Peyer's patch (tissue), 4 donors: ENCODE data around the gene DBP.

Experiments
- CTCF ChIP-seq, 6 experiments: fragments of 450-650 bp in 4 of 6; fragments of 200-600 bp in 2 of 6; sonication (generic) in 1 of 6; IDR thresholded peaks; one replicate each; pipeline ENCODE4 v1.5.1; 2017 to 2019; ENCODE audit warnings: antibody characterized with exemption in 6 of 6, mild to moderate bottlenecking in 3 of 6, moderate library complexity in 1 of 6
- POLR2A ChIP-seq, 2 donors: fragments of 450-650 bp; IDR thresholded peaks; one replicate each; pipeline ENCODE4 v1.5.1; 2017; ENCODE audit warnings: antibody characterized with exemption in 2 of 2, mild to moderate bottlenecking in 2 of 2, moderate library complexity in 2 of 2

- TF ChIP-seq CTCF (IDR thresholded peaks at IDR 0.05) (peak in 2 of 6 experiments; percentile 4 to 8), POLR2A (IDR thresholded peaks at IDR 0.05) (peak in 1 of 2 donors; percentile 56)
These were observed 13.0 kb downstream of the DBP start for GRCh38 chr19:48624067-48624594.
